Natural killer cell (primary cell): Measurements from ENCODE around the gene CACNA1D. TPM values are rescaled to one million over a fixed set of nuclear protein-coding genes. Genes with fewer than 3 reads are reported as not detected.

Experiments used
- ATAC-seq, 3 donors: fragments of 150-1000 bp in 2 of 3; fragments of 200-7000 bp in 1 of 3; cut with Tn5 transposase; 1 replicate in 1 of 3; 2 replicates in 2 of 3; pipeline ENCODE4 v1.10.0; 2021; ENCODE audit warnings: mild to moderate bottlenecking in 2 of 3, moderate library complexity in 2 of 3
- DNase-seq, 2 donors: peaks; one replicate each; pipeline versions ENCODE4 v3.0.0 to v3.0.0-alpha.2; 2013 to 2021; ENCODE audit warnings: mixed read lengths in 1 of 2
- H3K27ac ChIP-seq: one replicate; pipeline ENCODE4 v1.5.1; 2013; ENCODE audit warnings: mild to moderate bottlenecking, low read length
- H3K27me3 ChIP-seq: one replicate; pipeline ENCODE4 v1.6.1; 2013; ENCODE audit warnings: low read length; ENCODE audit not compliant: control insufficient read depth, insufficient read depth
- H3K36me3 ChIP-seq: one replicate; pipeline ENCODE4 v1.6.1; 2013; ENCODE audit warnings: low read length; ENCODE audit not compliant: control insufficient read depth, insufficient read depth
- H3K4me1 ChIP-seq: one replicate; pipeline ENCODE4 v1.6.1; 2013; ENCODE audit warnings: low read length; ENCODE audit not compliant: control insufficient read depth, insufficient read depth
- H3K4me3 ChIP-seq: one replicate; pipeline ENCODE4 v1.5.1; 2013; ENCODE audit warnings: low read length
- H3K9me3 ChIP-seq: one replicate; pipeline ENCODE4 v1.6.1; 2013; ENCODE audit warnings: low read length; ENCODE audit not compliant: control insufficient read depth, insufficient read depth
- H3K27ac Mint-ChIP-seq, 2 donors: one replicate each; pipeline ENCODE4 v1.8.0; 2022; ENCODE audit warnings: mild to moderate bottlenecking in 2 of 2, mixed read lengths in 2 of 2, moderate library complexity in 1 of 2
- H3K27me3 Mint-ChIP-seq, 2 donors: one replicate each; pipeline ENCODE4 v1.8.0; 2022; ENCODE audit warnings: low read depth in 2 of 2, mixed read lengths in 2 of 2
- H3K36me3 Mint-ChIP-seq: one replicate; pipeline ENCODE4 v1.8.0; 2022; ENCODE audit warnings: mixed read lengths
- H3K4me1 Mint-ChIP-seq, 2 donors: one replicate each; pipeline ENCODE4 v1.8.0; 2022; ENCODE audit warnings: mixed read lengths in 2 of 2
- H3K4me3 Mint-ChIP-seq: one replicate; pipeline ENCODE4 v1.8.0; 2022; ENCODE audit warnings: mild to moderate bottlenecking, moderate library complexity, mixed read lengths
- H3K9me3 Mint-ChIP-seq, 2 donors: one replicate each; pipeline ENCODE4 v1.8.0; 2022; ENCODE audit warnings: mixed read lengths in 2 of 2
- CTCF ChIP-seq: fragments of 200-600 bp; IDR thresholded peaks from one replicate; pipeline ENCODE4 v1.8.0; 2022; ENCODE audit warnings: antibody characterized with exemption
- WGBS: methylation state at CpG from one replicate; pipeline ENCODE4 v1.1.7; 2013; ENCODE audit warnings: missing lambda C conversion rate; ENCODE audit not compliant: insufficient coverage; 5-methylcytosine and 5-hydroxymethylcytosine counted together
- intact Hi-C: fragments of 100-400 bp; cut with micrococcal nuclease; formaldehyde crosslinking; loops from one replicate; pipeline ENCODE4 v1.14.2; 2022
- total RNA-seq, 4 donors: library from RNA; stranded (reverse); fragments of 120-200 nt in 1 of 4; gene quantifications; one replicate each; pipeline versions ENCODE4 v1.2.3 to v1.2.4, GENCODE V29; 2013 to 2022

The CACNA1D gene
- total RNA-seq, 3 donors from 2014 or later (not counting 1 experiment from before 2014, with no cell fraction given): 0.54 to 10.1 TPM; not detected in 1

DNA sequence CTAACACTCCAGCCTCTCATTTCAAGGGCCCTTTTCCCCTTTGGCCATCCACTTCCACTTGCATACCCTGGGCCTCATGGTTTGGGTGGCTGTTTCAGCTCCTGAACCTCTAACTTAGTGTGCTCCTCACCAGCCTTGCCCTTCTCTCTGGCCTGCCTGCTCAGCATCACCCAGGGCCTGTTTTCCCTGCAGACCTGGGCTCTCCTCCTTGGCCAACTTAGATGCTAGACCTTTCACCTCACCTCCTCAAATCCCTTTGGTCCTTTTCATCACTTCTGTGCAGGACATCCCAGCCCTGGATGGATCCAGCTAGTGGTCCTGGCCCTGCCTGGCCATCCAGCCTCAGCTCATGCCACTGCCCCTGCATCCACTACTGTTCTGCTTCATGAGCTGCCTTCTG lies 95.4 kb downstream of the CACNA1D start:
- H3K27ac Mint-ChIP-seq: no peak overlapping the region
- no peaks in the 10 kb centered on the region for H3K4me1 Mint-ChIP-seq
- no peak for TF ChIP-seq CTCF
- no peaks in the 10 kb centered on the region for H3K9me3 Mint-ChIP-seq
- H3K36me3 ChIP-seq: no peaks in the 10 kb centered on the region
- H3K4me1 ChIP-seq: no peaks in the 10 kb centered on the region
- no peak for DNase-seq
- H3K27ac ChIP-seq: no peak overlapping the region
- intact Hi-C loops: no loop called here
- H3K4me3 ChIP-seq: no peak overlapping the region
- no peaks in the 10 kb centered on the region for H3K27me3 ChIP-seq
- H3K9me3 ChIP-seq: no peaks in the 10 kb centered on the region
- H3K4me3 Mint-ChIP-seq: no peak overlapping the region
- ATAC-seq: no peak
- H3K36me3 Mint-ChIP-seq: no peaks in the 10 kb centered on the region
- H3K27me3 Mint-ChIP-seq: peaks cover 7 to 8% of the 10 kb centered on the region in 2 donors

DNA sequence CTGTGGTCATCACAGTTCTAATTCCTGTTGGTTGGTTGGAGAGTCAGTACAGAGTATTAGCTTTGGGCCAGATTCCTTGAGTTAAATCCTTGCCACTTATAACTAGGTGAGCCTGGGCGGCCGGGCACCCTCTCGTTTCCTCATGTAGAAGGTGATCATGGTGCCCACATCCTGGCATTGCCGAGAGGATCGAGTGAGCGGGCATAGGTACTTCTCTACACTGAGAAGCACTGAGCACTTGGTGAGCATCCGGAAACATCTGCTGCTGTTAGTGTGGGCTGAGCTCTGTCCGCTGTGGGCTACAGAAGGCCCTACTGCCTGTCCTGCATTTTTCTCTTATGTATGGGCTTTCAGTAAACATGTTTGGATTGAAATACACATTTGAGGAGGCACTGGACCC lies 96.2 kb downstream of the CACNA1D start:
- no peak for TF ChIP-seq CTCF
- H3K27me3 Mint-ChIP-seq: peaks cover 7 to 8% of the 10 kb centered on the region in 2 donors
- no peaks in the 10 kb centered on the region for H3K9me3 Mint-ChIP-seq
- no peak overlapping the region for H3K4me3 ChIP-seq
- no peaks in the 10 kb centered on the region for H3K4me1 Mint-ChIP-seq
- no peak for DNase-seq
- no peaks in the 10 kb centered on the region for H3K36me3 Mint-ChIP-seq
- H3K27me3 ChIP-seq: no peaks in the 10 kb centered on the region
- no peak overlapping the region for H3K27ac Mint-ChIP-seq
- H3K4me1 ChIP-seq: no peaks in the 10 kb centered on the region
- 90% methylated on average over 8 of the region's 8 CpGs for WGBS
- H3K9me3 ChIP-seq: no peaks in the 10 kb centered on the region
- no peak overlapping the region for H3K4me3 Mint-ChIP-seq
- no peak for ATAC-seq
- no peak overlapping the region for H3K27ac ChIP-seq
- intact Hi-C loops: no loop called here
- H3K36me3 ChIP-seq: no peaks in the 10 kb centered on the region

DNA sequence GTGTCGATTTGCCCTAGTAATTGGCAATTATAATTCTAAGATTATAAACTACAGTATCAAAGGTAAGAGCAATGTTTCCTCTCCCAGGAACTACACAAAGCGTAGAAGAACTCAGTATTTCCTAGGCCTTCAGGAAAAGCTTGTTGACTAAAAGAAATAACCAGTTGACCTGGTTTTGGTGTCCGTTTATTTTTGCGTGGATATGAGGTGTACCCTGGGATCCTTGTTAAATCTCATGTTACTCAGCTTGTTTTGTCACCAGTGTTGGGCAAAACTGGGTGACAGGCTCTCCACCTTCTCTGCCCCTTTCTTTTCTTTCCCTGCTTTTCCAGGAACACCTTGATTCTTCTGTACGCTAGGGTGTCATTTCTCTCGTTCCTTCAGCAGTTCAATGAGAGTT lies 97.2 kb downstream of the CACNA1D start:
- no peak for TF ChIP-seq CTCF
- intact Hi-C loops: no loop called here
- DNase-seq (no peak), ATAC-seq (no peak)
- Mint-ChIP-seq H3K36me3 (no peaks in the 10 kb centered on the region), H3K27me3 (peaks cover 7 to 8% of the 10 kb centered on the region in 2 donors), H3K4me1 (no peaks in the 10 kb centered on the region), H3K9me3 (no peaks in the 10 kb centered on the region), H3K27ac (no peak overlapping the region), H3K4me3 (no peak overlapping the region)
- Histone ChIP-seq H3K9me3 (no peaks in the 10 kb centered on the region), H3K4me1 (no peaks in the 10 kb centered on the region), H3K4me3 (no peak overlapping the region), H3K36me3 (no peaks in the 10 kb centered on the region), H3K27me3 (no peaks in the 10 kb centered on the region), H3K27ac (no peak overlapping the region)
- WGBS: 91% methylated on average over 6 of the region's 6 CpGs

GRCh38 chr3:53592862-53593261 lies 98.5 kb downstream of the CACNA1D start:
- TF ChIP-seq CTCF: no peak

More at GRCh38 chr3:53592862-53593261, 98.5 kb downstream of the CACNA1D start:
- no peak overlapping the region for H3K4me3 ChIP-seq
- no peak overlapping the region for H3K27ac ChIP-seq
- DNase-seq (no peak), ATAC-seq (no peak)
- H3K36me3 ChIP-seq: no peaks in the 10 kb centered on the region
- H3K9me3 ChIP-seq: no peaks in the 10 kb centered on the region
- 76% methylated on average over 5 of the region's 7 CpGs for WGBS
- no peaks in the 10 kb centered on the region for H3K4me1 ChIP-seq
- Mint-ChIP-seq H3K36me3 (no peaks in the 10 kb centered on the region), H3K27ac (no peak overlapping the region), H3K4me1 (no peaks in the 10 kb centered on the region), H3K4me3 (no peak overlapping the region), H3K9me3 (no peaks in the 10 kb centered on the region), H3K27me3 (peaks cover 7 to 8% of the 10 kb centered on the region in 2 donors)
- H3K27me3 ChIP-seq: no peaks in the 10 kb centered on the region
- intact Hi-C loops: no loop called here
